Endodermal cell (in vitro differentiated cells): Measurements from ENCODE around the gene STARD4. TPM values are rescaled to one million over a fixed set of nuclear protein-coding genes. Genes with fewer than 3 reads are reported as not detected.

Source experiments
- DNase-seq: peaks from one replicate; pipeline ENCODE4 v3.0.0-alpha.2; 2017
- H3K27ac ChIP-seq: 2 replicates; pipeline ENCODE4 v1.5.1; 2013; ENCODE audit warnings: mild to moderate bottlenecking, low read depth, low read length, moderate library complexity
- H3K27me3 ChIP-seq: 2 replicates; pipeline ENCODE4 v1.6.1; 2013; ENCODE audit warnings: mild to moderate bottlenecking, low read length, moderate library complexity; ENCODE audit not compliant: insufficient read depth, control insufficient read depth, poor library complexity, severe bottlenecking
- H3K36me3 ChIP-seq: 2 replicates; pipeline ENCODE4 v1.7.0; 2013; ENCODE audit warnings: mild to moderate bottlenecking, low read length, moderate library complexity; ENCODE audit not compliant: control insufficient read depth, insufficient read depth
- H3K4me1 ChIP-seq: one replicate; pipeline ENCODE4 v1.7.0; 2013; ENCODE audit warnings: low read length; ENCODE audit not compliant: control insufficient read depth, insufficient read depth
- H3K4me3 ChIP-seq: 2 replicates; pipeline ENCODE4 v1.5.1; 2013; ENCODE audit warnings: mild to moderate bottlenecking, low read length, moderate library complexity
- H3K9ac ChIP-seq: 2 replicates; pipeline ENCODE4 v1.6.1; 2013; ENCODE audit warnings: mild to moderate bottlenecking, low read length, moderate library complexity; ENCODE audit not compliant: poor library complexity, severe bottlenecking; ENCODE audit errors: extremely low read depth
- H3K9me3 ChIP-seq: 2 replicates; pipeline ENCODE4 v1.6.1; 2013; ENCODE audit warnings: mild to moderate bottlenecking, low read length, moderate library complexity; ENCODE audit not compliant: control insufficient read depth
- H3K27ac Mint-ChIP-seq: 2 replicates; pipeline ENCODE4 v1.8.0; 2020; ENCODE audit warnings: mixed read lengths
- H3K27me3 Mint-ChIP-seq: 2 replicates; pipeline ENCODE4 v1.8.0; 2021; ENCODE audit warnings: mild to moderate bottlenecking, mixed read lengths; ENCODE audit not compliant: insufficient read depth
- H3K36me3 Mint-ChIP-seq: 2 replicates; pipeline ENCODE4 v1.8.0; 2020; ENCODE audit warnings: low read depth, mixed read lengths
- H3K4me1 Mint-ChIP-seq: 2 replicates; pipeline ENCODE4 v1.8.0; 2020; ENCODE audit warnings: mixed read lengths
- H3K4me3 Mint-ChIP-seq: 2 replicates; pipeline ENCODE4 v1.8.0; 2020; ENCODE audit warnings: mild to moderate bottlenecking, moderate library complexity, mixed read lengths
- H3K9me3 Mint-ChIP-seq: 2 replicates; pipeline ENCODE4 v1.8.0; 2020; ENCODE audit warnings: mild to moderate bottlenecking, mixed read lengths
- WGBS, 2 experiments: methylation state at CpG; one replicate each; pipeline versions ENCODE4 v1.1.5 to v1.1.7; 2013; ENCODE audit warnings: missing lambda C conversion rate in 2 of 2, mixed read lengths in 1 of 2; ENCODE audit not compliant: insufficient coverage in 1 of 2, insufficient read length in 1 of 2; 5-methylcytosine and 5-hydroxymethylcytosine counted together
- total RNA-seq, 2 donors: library from RNA; stranded (reverse); fragmentation: NEBNext Ultra II Directional in 1 of 2; extraction: Animal tissue kit (Norgen Biotek cat#: 25700) in 1 of 2; gene quantifications; 2 replicates in 1 of 2; 3 replicates in 1 of 2; pipeline ENCODE4 v1.2.1, GENCODE V29; 2021
- TF ChIP-seq, protein P1 (sequence below): fragments of 200-600 bp; sonication (generic); conservative IDR thresholded peaks from 2 replicates; pipeline ENCODE4 v1.5.0; 2021; ENCODE audit warnings: antibody characterized with exemption, mild to moderate bottlenecking

STARD4 gene
- total RNA-seq, 2 donors from 2014 or later = 29.5 to 40.7 TPM

DNA sequence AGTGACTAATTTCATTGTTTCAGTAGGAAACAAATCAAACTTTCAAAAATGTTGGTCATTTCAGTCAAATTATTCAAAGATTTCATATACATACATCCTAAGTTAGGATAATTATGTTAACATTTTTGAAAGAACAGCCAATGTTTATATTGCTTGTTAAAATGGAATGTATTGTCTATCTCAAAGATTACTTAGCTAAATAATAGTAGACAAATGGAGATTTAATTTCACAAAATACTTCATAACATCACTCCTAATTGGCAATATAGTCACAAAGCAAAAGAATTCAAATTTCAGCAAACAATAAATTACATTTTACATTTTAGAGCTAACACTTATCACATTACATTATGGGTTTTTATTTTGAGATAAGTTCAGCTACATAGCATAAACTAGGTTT is 25.4 kb downstream of the STARD4 start:
- Mint-ChIP-seq H3K36me3 (no peaks in the 10 kb centered on the region), H3K9me3 (no peaks in the 10 kb centered on the region), H3K4me3 (no peak overlapping the region), H3K27ac (no peak overlapping the region), H3K27me3 (no peaks in the 10 kb centered on the region), H3K4me1 (no peaks in the 10 kb centered on the region)
- no peak for DNase-seq
- Histone ChIP-seq H3K9ac (no peak overlapping the region), H3K4me3 (no peak overlapping the region), H3K9me3 (no peaks in the 10 kb centered on the region), H3K4me1 (no peaks in the 10 kb centered on the region), H3K27me3 (no peaks in the 10 kb centered on the region), H3K36me3 (no peaks in the 10 kb centered on the region), H3K27ac (no peak overlapping the region)
- TF ChIP-seq, protein P1, sequence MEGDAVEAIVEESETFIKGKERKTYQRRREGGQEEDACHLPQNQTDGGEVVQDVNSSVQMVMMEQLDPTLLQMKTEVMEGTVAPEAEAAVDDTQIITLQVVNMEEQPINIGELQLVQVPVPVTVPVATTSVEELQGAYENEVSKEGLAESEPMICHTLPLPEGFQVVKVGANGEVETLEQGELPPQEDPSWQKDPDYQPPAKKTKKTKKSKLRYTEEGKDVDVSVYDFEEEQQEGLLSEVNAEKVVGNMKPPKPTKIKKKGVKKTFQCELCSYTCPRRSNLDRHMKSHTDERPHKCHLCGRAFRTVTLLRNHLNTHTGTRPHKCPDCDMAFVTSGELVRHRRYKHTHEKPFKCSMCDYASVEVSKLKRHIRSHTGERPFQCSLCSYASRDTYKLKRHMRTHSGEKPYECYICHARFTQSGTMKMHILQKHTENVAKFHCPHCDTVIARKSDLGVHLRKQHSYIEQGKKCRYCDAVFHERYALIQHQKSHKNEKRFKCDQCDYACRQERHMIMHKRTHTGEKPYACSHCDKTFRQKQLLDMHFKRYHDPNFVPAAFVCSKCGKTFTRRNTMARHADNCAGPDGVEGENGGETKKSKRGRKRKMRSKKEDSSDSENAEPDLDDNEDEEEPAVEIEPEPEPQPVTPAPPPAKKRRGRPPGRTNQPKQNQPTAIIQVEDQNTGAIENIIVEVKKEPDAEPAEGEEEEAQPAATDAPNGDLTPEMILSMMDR = no peak

DNA sequence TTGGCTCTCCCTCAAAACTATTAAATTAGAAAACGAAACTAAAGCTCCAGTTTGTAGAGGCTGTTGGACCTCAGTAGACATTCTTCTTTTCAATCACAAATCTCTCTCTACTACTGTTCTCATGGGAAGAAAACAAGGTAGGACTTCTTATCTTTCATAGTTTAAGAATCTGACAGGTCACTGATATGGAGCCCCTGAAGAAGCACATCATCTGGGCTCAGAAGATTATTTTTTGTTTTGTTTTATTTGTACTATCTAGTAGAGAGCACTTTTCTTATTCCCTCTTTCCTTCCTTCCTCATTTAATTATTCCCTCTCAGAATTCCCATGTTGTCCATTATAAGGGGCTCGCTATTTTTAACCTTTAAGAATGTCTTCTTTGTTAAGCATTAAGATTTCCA is 26.3 kb downstream of the STARD4 start:
- H3K27me3 ChIP-seq = no peaks in the 10 kb centered on the region
- TF ChIP-seq, protein P1 = no peak
- no peaks in the 10 kb centered on the region for H3K9me3 ChIP-seq
- Mint-ChIP-seq H3K27ac (no peak overlapping the region), H3K9me3 (no peaks in the 10 kb centered on the region), H3K36me3 (no peaks in the 10 kb centered on the region), H3K4me1 (no peaks in the 10 kb centered on the region), H3K27me3 (no peaks in the 10 kb centered on the region), H3K4me3 (no peak overlapping the region)
- no peak overlapping the region for H3K9ac ChIP-seq
- H3K4me1 ChIP-seq = no peaks in the 10 kb centered on the region
- WGBS, 2 experiments = 91% methylated on average over 2 of the region's 2 CpGs; no CpG with 5 or more reads in 1 of the 2 experiments
- H3K36me3 ChIP-seq = no peaks in the 10 kb centered on the region
- no peak overlapping the region for H3K27ac ChIP-seq
- H3K4me3 ChIP-seq = no peak overlapping the region
- DNase-seq = no peak

DNA sequence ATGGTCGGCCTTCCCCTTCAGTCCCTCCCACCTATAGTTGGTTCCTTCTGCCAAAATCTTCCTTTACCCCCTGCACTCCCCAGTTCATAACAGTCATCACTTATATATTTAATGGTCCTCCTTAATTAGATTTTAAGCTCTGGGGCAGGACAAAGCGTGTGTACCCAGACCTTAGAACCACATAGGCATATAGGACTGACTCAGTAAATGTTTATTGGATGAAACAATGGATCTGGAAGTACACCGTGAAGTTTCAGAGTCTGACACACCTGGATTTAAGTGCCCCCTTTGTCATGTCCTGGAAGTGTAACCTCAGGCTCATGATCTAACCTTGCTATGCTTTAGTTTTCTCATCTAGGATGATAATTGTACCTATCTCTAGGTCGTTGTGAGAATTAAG is 32.0 kb downstream of the STARD4 start:
- DNase-seq = no peak
- Mint-ChIP-seq H3K4me3 (no peak overlapping the region), H3K4me1 (no peaks in the 10 kb centered on the region), H3K9me3 (no peaks in the 10 kb centered on the region), H3K36me3 (no peaks in the 10 kb centered on the region), H3K27ac (no peak overlapping the region), H3K27me3 (no peaks in the 10 kb centered on the region)
- Histone ChIP-seq H3K27me3 (no peaks in the 10 kb centered on the region), H3K4me3 (no peak overlapping the region), H3K36me3 (no peaks in the 10 kb centered on the region), H3K27ac (no peak overlapping the region), H3K9ac (no peak overlapping the region), H3K4me1 (no peaks in the 10 kb centered on the region), H3K9me3 (no peaks in the 10 kb centered on the region)
- TF ChIP-seq, protein P1 = no peak
- 58 to 76% methylated on average over 2 to 3 of the region's 4 CpGs for WGBS, 2 experiments
